Measurements from ENCODE around the gene LIPG. TPM values are rescaled to one million over a fixed set of nuclear protein-coding genes. Genes with fewer than 3 reads are reported as not detected.

The LIPG gene
- total RNA-seq, 1 experiment from 2014 or later: 92.0 TPM

- H3K36me3 ChIP-seq (ENCODE audit: control insufficient read depth, insufficient read depth, low read length): no peaks in the 10 kb centered on the region
- no peak overlapping the region for H3K4me3 ChIP-seq (ENCODE audit: low read depth in 2 of 2, low read length in 2 of 2)
- intact Hi-C loops (cut with micrococcal nuclease; ENCODE audit: unreplicated experiment) (no loop called here), in situ Hi-C loops (cut with HindIII; ENCODE audit: low pct_unique_long_range_greater_than_20kb, low sequenced_read_pairs) (no loop called here)
- no TSS peak for BruUV-seq (replicated peaks)
- no peak overlapping the region for H3K27ac ChIP-seq (ENCODE audit: low read length)
- H3K9me3 ChIP-seq (ENCODE audit: control insufficient read depth, insufficient read depth, low read depth, low read length): no peaks in the 10 kb centered on the region
- no peak for DNase-seq (ENCODE audit: low read depth, low spot score)
- H3K4me1 ChIP-seq (ENCODE audit: control insufficient read depth, insufficient read depth, low read length): 0 out of 2 replicates have a peak, but pooled peaks cover 8% of the 10 kb centered on the region
- H3K27me3 ChIP-seq (ENCODE audit: control insufficient read depth, insufficient read depth, low read length): no peaks in the 10 kb centered on the region
- ChIA-PET CTCF (no interaction called here), POLR2A (no interaction called here)
- ATAC-seq: no peak
- no peak for TF ChIP-seq TCF7L2 (IDR thresholded peaks at IDR 0.05; ENCODE audit: low read depth, low read length)
- TF ChIP-seq POLR2AphosphoS5 (IDR thresholded peaks at IDR 0.05; ENCODE audit: low read depth, low read length): no peak
- TF ChIP-seq CTCF (IDR thresholded peaks at IDR 0.05): no peak
- TF ChIP-seq SIN3A (IDR thresholded peaks at IDR 0.05; ENCODE audit: borderline replicate concordance, insufficient read depth, low read depth, low read length): no peak
- no peak for TF ChIP-seq REST (IDR thresholded peaks at IDR 0.05; ENCODE audit: insufficient read depth in 1 of 2, low read depth in 2 of 2, low read length in 1 of 2)
These were observed 65.1 kb downstream of the LIPG start for GRCh38 chr18:49626842-49627467.

- POLR2A ChIA-PET: no interaction called here
These were observed 66.3 kb downstream of the LIPG start for GRCh38 chr18:49628119-49628518.

More at GRCh38 chr18:49628119-49628518, 66.3 kb downstream of the LIPG start:
- in situ Hi-C loops (cut with HindIII; ENCODE audit: low pct_unique_long_range_greater_than_20kb, low sequenced_read_pairs): no loop called here
- intact Hi-C loops (cut with micrococcal nuclease; ENCODE audit: unreplicated experiment): no loop called here
- CTCF ChIA-PET: no interaction called here
- no peak for ATAC-seq
- H3K27me3 ChIP-seq (ENCODE audit: control insufficient read depth, insufficient read depth, low read length): no peaks in the 10 kb centered on the region
- DNase-seq (ENCODE audit: low read depth, low spot score): no peak
- no peaks in the 10 kb centered on the region for H3K9me3 ChIP-seq (ENCODE audit: control insufficient read depth, insufficient read depth, low read depth, low read length)
- no peaks in the 10 kb centered on the region for H3K36me3 ChIP-seq (ENCODE audit: control insufficient read depth, insufficient read depth, low read length)
- H3K27ac ChIP-seq (ENCODE audit: low read length): no peak overlapping the region
- no peak overlapping the region for H3K4me3 ChIP-seq (ENCODE audit: low read depth in 2 of 2, low read length in 2 of 2)
- BruUV-seq (replicated peaks): no TSS peak
- TF ChIP-seq CTCF (IDR thresholded peaks at IDR 0.05): no peak
- TF ChIP-seq REST (IDR thresholded peaks at IDR 0.05; ENCODE audit: insufficient read depth in 1 of 2, low read depth in 2 of 2, low read length in 1 of 2): no peak
- TF ChIP-seq TCF7L2 (IDR thresholded peaks at IDR 0.05; ENCODE audit: low read depth, low read length): no peak
- TF ChIP-seq SIN3A (IDR thresholded peaks at IDR 0.05; ENCODE audit: borderline replicate concordance, insufficient read depth, low read depth, low read length): no peak
- TF ChIP-seq POLR2AphosphoS5 (IDR thresholded peaks at IDR 0.05; ENCODE audit: low read depth, low read length): no peak
- 0 out of 2 replicates have a peak, but pooled peaks cover 8% of the 10 kb centered on the region for H3K4me1 ChIP-seq (ENCODE audit: control insufficient read depth, insufficient read depth, low read length)
